Mesodermal cell (in vitro differentiated cells): ENCODE data around the gene LENG1. TPM values are rescaled to one million over a fixed set of nuclear protein-coding genes. Genes with fewer than 3 reads are reported as not detected.
"Not testable (repeated sequence)": the region's sequence is repeated elsewhere in the genome, so short reads cannot be mapped to it uniquely, and the experiment has no call there.

Experiments used
- H3K27ac ChIP-seq: 2 replicates; pipeline ENCODE4 v1.7.0; 2013; ENCODE audit warnings: mild to moderate bottlenecking, low read depth, low read length, moderate library complexity; ENCODE audit not compliant: severe bottlenecking
- H3K36me3 ChIP-seq: 2 replicates; pipeline ENCODE4 v1.7.1; 2013; ENCODE audit warnings: mild to moderate bottlenecking, low read length, moderate library complexity; ENCODE audit not compliant: control insufficient read depth, insufficient read depth
- H3K4me1 ChIP-seq: one replicate; pipeline ENCODE4 v1.7.1; 2013; ENCODE audit warnings: mild to moderate bottlenecking, low read length; ENCODE audit not compliant: insufficient read depth, control insufficient read depth, poor library complexity, severe bottlenecking
- H3K4me3 ChIP-seq: 2 replicates; pipeline ENCODE4 v1.7.0; 2013; ENCODE audit warnings: low read length, control low read depth, mild to moderate bottlenecking; ENCODE audit not compliant: insufficient read depth, poor library complexity, severe bottlenecking; ENCODE audit errors: extremely low read depth
- H3K9me3 ChIP-seq: 2 replicates; pipeline ENCODE4 v1.7.1; 2013; ENCODE audit warnings: mild to moderate bottlenecking, low read length, moderate library complexity; ENCODE audit not compliant: control insufficient read depth
- WGBS, 2 experiments: methylation state at CpG; one replicate each; pipeline ENCODE4 v1.1.5; 2013; ENCODE audit warnings: missing lambda C conversion rate in 2 of 2; ENCODE audit not compliant: insufficient coverage in 2 of 2; 5-methylcytosine and 5-hydroxymethylcytosine counted together
- polyA plus RNA-seq, 2 experiments: library from polyadenylated mRNA; stranded (reverse); fragments of 50-300 nt; gene quantifications; one replicate each; pipeline ENCODE4 v1.2.3, GENCODE V29; 2013

LENG1 gene
- polyA plus RNA-seq (2013, experiment 1 of 2) = 6.3 TPM
- polyA plus RNA-seq (2013, experiment 2 of 2) = 5.9 TPM

DNA sequence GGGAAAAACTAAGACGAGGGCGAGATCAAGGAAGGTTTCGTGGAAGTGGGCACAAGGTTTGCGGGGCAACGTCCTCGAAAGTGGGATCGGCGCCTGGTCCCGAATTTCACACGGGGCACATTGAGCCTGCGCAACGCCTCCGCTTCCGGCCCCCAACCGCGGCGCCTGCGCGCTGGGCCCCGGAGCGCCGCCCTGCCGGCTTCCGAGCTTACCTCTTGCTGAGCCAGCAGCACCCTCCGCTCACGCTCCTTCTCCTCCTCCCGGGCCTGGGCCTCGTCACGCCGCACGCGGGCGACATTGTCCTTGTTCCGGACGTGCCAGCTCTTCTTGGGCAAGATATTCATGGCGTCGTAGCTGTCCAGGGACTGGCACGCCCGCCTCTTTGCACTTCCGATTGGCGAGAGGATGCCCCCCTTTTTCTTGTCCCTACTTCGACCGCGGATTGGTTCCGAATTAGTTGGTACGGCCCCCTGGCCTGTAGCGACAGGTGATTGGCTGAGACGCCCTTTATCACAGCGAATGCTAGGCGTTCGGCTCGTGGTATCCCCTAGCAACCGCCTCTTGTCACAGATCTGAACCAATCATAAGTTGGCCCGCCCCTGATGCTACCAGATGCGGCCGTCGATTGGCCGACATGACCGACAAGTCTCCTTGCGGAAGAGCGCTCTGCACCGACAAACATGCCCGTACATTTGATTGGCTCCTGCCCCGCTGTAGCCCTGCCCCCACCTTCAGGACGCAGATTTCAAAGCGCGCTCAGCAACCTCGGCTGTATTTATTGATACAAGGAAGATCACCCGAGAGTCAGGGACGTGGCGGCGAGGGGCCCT, at the start of gene LENG1:
Gene LENG1 (minus strand): TSS at position 370 of the 830 bp plus-strand sequence. CDS start 26 bp downstream, at position 344.
- H3K9me3 ChIP-seq = peaks cover 3% of the 10 kb centered on the region
- peak within 1 kb of the TSS; percentile 96 for H3K27ac ChIP-seq
- peaks cover 10% of the 10 kb centered on the region for H3K4me1 ChIP-seq
- peaks cover 34% of the 10 kb centered on the region for H3K36me3 ChIP-seq
- WGBS, 2 experiments = 0% methylated on average over 71 of the region's 72 CpGs
- peak within 1 kb of the TSS; percentile 72 for H3K4me3 ChIP-seq

DNA sequence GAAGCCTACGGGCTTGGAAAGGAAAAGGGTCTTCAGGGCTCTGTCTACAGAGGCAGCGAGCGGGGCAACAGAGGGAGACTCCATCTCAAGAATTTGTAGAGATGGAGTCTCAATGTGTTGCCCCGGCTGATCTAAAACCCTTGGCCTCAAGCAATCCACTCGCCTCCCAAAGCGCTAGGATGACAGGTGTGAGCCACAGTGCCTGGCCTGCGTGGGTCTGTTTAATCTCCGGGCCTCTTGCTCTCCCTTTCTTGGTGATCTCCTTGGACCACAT, 49.2 kb upstream of the LENG1 start:
- Histone ChIP-seq H3K36me3 (peaks cover 56% of the 10 kb centered on the region), H3K4me1 (peaks cover 12% of the 10 kb centered on the region), H3K27ac (peak overlapping the region; percentile 49), H3K4me3 (no peak overlapping the region), H3K9me3 (no peaks in the 10 kb centered on the region)
- WGBS, 2 experiments = 81 to 82% methylated on average over 8 of the region's 8 CpGs

DNA sequence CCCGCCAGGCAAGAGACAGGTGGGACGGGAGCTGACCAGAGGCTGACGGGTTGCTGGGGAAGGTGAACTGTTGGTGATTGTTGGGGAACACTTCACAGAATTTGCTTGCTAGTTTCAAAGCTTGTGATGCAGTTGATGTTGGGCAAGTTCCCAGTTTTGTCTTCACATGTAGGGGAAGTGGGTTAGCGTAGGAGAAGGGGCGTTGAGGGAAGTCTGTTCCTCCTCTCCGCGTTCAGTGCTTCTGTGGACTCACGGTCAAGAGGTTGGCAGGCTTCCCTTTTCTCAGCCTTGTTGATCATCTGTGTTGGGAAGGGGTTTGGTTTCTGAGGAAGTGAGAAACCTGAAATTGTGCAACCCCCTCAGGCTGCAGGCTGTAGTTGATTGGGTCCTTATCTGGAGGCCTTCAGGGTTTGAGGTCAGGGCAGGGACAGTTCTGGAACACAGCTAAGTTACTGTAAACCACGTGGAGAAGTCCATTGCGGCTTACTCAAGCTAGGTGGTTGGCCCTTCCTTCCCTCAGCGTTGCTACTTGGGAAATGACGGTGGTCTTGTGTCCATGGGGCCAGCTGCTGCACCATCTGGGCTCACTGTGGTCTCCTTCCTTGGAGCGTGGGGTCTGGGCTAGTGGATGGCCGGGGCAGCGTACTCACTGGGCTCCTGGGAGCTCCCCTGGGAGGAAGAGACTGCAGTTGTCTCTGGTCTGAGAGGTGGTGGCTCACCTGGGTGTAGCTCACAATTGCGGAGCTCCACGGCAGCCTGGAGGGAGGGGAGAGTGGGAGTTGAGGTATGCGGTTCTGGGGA, 48.7 kb upstream of the LENG1 start:
- Histone ChIP-seq H3K4me3 (no peak overlapping the region), H3K36me3 (peaks cover 61% of the 10 kb centered on the region), H3K4me1 (peaks cover 16% of the 10 kb centered on the region), H3K27ac (peak overlapping the region; percentile 49), H3K9me3 (no peaks in the 10 kb centered on the region)
- 87 to 89% methylated on average over 13 of the region's 18 CpGs for WGBS, 2 experiments

DNA sequence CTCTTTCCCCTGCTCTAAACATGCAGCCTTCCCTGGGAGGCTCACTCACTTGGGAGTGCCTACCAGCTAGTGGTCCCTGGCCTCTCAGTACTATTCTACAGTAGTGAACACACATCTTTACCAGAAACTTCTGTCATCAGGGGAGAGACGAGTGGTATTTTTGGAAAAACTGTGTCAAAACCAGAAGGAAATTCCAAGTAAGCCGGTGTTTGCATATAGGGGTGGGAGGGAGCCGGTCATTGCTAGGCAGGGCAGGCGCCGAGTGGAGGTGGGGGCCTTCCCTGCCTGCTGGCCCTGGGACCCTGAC, 48.1 kb upstream of the LENG1 start:
- H3K9me3 ChIP-seq = no peaks in the 10 kb centered on the region
- H3K27ac ChIP-seq = no peak overlapping the region
- H3K36me3 ChIP-seq = peaks cover 67% of the 10 kb centered on the region
- peaks cover 22% of the 10 kb centered on the region for H3K4me1 ChIP-seq
- no peak overlapping the region for H3K4me3 ChIP-seq
- WGBS, 2 experiments = 93 to 97% methylated on average over 3 to 4 of the region's 5 CpGs

DNA sequence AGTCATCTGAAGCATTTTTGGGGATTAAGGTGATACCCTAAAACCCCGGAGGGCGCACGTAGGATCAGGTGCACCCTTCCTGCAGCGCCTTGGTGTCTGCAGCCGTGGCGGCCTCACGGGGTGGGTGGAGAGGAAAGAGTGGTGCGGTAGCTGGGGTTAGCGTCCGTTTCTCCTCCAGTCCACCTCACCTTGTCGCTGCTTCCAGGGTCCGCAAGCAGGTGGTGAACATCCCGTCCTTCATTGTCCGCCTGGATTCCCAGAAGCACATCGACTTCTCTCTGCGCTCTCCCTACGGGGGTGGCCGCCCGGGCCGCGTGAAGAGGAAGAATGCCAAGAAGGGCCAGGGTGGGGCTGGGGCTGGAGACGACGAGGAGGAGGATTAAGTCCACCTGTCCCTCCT, 47.7 kb upstream of the LENG1 start:
- peaks cover 26% of the 10 kb centered on the region for H3K4me1 ChIP-seq
- not testable (repeated sequence) for H3K4me3 ChIP-seq, H3K27ac ChIP-seq, H3K9me3 ChIP-seq
- 98% methylated on average over 8 to 18 of the region's 23 CpGs for WGBS, 2 experiments
- peaks cover 71% of the 10 kb centered on the region for H3K36me3 ChIP-seq

DNA sequence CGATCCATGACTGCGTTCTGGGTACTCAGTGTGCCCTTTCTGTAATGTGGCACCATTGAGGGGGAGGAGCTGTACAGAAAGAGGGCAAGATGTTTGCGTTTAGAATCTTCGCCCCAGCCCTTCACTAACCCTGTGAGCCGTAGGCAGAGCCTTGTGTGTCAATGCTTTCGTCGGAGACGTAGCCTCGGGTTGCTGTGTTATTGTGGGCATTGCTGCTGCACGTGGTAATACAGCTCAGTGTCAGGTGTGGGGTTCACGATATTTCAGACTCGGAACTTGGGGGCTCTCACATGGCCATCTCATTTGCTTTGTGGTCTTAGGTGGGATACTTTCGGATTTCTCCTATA, 47.3 kb upstream of the LENG1 start:
- H3K36me3 ChIP-seq = peaks cover 75% of the 10 kb centered on the region
- H3K27ac ChIP-seq = no peak overlapping the region
- H3K4me3 ChIP-seq = no peak overlapping the region
- H3K4me1 ChIP-seq = peaks cover 30% of the 10 kb centered on the region
- H3K9me3 ChIP-seq = no peaks in the 10 kb centered on the region
- 90 to 95% methylated on average over 11 to 12 of the region's 13 CpGs for whole genome bisulfite sequencing, 2 experiments

DNA sequence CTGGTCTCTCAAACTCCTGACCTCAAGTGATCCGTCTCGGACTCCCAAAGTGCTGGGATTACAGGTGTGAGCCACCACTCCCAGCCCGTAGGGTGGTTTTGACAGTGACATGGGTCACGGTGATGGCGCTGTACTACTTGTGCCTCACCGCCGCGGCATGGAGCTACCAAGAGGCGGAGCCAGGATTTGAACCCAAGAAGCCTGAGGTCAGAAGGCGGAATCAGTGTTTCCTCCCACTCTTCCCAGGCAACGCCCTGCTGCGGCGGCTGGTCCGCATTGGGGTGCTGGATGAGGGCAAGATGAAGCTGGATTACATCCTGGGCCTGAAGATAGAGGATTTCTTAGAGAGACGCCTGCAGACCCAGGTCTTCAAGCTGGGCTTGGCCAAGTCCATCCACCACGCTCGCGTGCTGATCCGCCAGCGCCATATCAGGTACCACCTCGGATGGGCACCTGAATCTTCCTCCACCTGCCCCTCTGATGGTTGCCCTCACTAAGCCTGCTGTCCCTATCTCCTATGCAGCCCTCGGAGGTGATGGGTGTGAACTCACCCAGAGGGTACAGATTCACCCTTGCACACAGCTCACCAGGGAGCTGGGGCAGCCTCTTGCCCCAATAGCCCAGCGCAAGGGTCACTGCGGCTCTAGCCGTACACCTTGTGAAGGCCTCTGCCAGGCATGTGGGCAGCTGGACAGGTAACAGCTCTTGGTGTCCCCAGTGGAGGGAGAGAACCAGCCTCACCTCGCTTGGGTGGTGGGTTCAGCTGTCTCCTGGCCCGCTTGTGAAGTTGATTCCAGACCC, 46.7 kb upstream of the LENG1 start:
- Histone ChIP-seq H3K36me3 (peaks cover 78% of the 10 kb centered on the region), H3K9me3 (no peaks in the 10 kb centered on the region), H3K4me3 (no peak overlapping the region), H3K4me1 (peaks cover 30% of the 10 kb centered on the region), H3K27ac (no peak overlapping the region)
- WGBS, 2 experiments = 96 to 98% methylated on average over 21 of the region's 27 CpGs

DNA sequence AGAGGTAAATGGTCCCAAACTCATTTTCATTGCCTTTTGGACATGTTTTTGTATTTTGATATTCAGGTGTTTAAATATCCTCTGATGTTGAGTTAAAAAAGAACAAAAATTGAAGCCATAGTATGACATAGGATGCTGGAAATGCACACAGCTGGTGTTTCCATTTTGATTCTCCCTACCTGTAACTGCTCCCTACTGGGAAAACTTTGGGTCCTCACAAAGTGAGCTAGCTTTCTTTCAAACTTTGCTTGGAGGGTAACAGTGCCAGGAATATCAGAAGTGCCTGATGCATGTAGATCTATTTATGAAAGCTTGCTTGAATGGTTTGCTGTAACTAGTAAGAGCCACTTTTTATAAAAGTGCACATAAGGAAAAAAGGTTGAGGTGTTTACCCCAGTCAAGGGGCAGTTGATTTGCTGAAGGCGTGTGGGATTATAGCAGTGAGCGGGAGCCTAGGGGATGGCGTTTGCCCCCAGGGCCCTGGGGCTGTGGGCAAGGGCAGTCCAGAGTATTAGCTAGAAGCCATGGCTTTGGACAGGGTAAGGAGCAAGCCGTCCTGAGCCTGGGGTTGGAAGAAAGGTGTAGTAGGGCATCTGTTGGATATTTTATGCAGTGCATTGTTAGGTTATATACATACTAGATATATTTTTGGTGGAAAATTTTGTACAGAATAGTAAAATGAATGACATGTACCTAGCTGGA, 45.4 kb upstream of the LENG1 start:
- Histone ChIP-seq H3K9me3 (no peaks in the 10 kb centered on the region), H3K27ac (peak overlapping the region; percentile 29), H3K4me1 (peaks cover 30% of the 10 kb centered on the region)

DNA sequence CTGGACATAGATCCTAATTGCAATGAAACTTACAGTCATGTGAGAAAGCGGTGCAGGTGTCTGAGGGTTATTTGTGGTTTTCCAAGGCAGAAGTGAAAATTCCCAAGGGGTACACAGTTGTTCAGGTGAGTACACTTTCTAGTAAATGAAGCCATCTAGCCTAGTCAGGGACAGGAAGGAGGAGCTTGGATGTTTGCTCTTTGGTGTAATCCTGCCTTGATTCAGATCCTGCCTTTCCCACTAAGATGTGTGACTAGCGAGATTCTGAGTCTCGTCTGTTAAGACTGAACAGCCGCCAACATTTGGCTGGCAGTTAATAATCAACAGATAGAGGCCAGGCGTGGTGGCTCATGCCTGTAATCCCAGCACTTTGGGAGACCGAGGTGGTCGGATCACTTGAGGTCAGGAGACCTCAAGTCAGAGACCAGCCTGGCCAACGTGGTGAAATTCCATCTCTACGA, 43.7 kb upstream of the LENG1 start:
- Histone ChIP-seq H3K4me3 (peak overlapping the region; percentile 81), H3K4me1 (peaks cover 22% of the 10 kb centered on the region), H3K36me3 (peaks cover 72% of the 10 kb centered on the region), H3K9me3 (no peaks in the 10 kb centered on the region), H3K27ac (no peak overlapping the region)
- 83 to 87% methylated on average over 9 of the region's 9 CpGs for WGBS, 2 experiments

More for the DNA sequence above, 45.4 kb upstream of the LENG1 start:
- Histone ChIP-seq H3K4me3 (no peak overlapping the region), H3K36me3 (peaks cover 77% of the 10 kb centered on the region)
- WGBS, 2 experiments = 92 to 94% methylated on average over 3 to 4 of the region's 4 CpGs

DNA sequence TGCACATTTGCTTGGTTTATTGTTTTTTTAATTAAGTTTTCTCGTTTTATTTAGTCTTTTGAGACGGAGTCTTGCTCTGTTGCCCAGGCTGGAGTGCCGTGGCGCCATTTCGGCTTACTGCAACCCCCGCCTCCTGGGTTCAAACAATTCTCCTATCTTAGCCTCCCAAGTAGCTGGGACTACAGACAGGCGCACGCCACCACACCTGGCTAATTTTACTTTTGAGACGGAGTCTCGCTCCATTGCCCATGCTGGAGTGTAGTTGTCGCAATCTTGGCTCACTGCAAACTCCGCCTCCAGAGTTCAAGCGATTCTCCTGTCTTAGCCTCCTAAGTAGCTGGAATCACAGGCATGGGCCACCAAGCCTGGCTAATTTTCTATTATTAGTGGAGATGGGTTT, 42.5 kb upstream of the LENG1 start:
- Histone ChIP-seq H3K36me3 (peaks cover 64% of the 10 kb centered on the region), H3K4me3 (peak overlapping the region; percentile 81), H3K4me1 (peaks cover 22% of the 10 kb centered on the region), H3K9me3 (no peaks in the 10 kb centered on the region), H3K27ac (no peak overlapping the region)
- WGBS, 2 experiments = 77 to 80% methylated on average over 13 of the region's 13 CpGs
